Measurements from ENCODE around the gene HDAC3.

HDAC3 gene

GRCh38 chr5:141598391-141599345 is 38.0 kb downstream of the HDAC3 start:
- DNase-seq: no peak

DNA sequence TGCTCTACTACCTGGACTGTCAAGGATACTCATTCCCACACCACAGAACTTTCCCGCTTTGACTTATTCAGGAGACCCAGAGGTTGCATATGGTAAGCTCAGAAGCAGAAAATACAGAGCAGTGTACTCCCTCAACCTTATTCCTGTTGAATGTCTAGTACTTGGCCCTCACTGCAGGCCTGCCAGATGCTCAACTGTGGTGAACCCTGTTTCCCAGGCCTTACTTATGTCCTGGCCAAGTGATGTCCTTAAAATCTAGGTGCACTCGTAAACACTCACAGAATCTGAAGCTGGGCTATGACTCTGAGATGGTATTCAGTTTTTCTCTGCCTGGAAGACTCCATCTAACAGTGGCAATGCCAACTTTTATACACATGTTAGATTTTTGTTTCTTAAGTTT is 38.8 kb downstream of the HDAC3 start:
- DNase-seq: no peak

GRCh38 chr5:141597394-141597793 is 39.3 kb downstream of the HDAC3 start:
- DNase-seq: no peak

GRCh38 chr5:141596867-141597266 is 39.8 kb downstream of the HDAC3 start:
- no peak for DNase-seq

GRCh38 chr5:141590127-141590526 is 46.5 kb downstream of the HDAC3 start:
- DNase-seq: no peak

DNA sequence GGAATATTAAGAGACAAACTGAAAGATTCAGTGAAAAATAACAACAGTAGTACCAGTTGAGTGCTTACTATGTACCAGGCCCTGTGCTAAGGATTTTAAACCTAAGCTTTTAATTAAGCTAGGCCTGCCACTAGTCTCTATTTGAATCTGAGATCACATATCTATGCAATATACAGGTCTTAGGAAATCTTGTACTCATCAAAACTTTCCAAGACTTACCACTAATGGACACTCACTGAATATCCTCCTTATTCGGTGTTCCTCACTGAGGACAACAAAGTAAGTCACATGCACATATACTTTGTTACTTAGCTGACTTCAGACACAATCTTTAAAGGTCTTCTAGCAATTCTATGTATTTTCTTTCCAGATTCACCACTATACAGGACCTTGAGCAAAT is 50.4 kb downstream of the HDAC3 start:
- DNase-seq: no peak

DNA sequence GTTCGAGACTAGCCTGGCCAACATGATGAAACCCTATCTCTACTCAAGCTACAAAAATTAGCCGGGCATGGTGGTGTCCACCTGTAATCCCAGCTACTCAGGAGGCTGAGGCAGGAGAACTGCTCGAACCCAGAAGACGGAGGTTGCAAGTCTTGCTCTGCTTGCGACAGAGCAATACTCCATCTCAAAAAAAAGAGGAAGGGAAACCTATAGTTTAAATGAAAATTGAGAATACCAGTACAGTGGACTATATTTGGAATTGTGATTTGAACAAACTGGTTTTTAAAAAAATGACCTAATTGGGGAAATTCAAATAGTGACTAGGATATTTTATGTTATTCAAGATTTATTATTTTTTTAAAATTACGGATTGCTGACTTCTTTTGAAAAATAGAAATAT is 51.1 kb downstream of the HDAC3 start:
- DNase-seq: no peak

DNA sequence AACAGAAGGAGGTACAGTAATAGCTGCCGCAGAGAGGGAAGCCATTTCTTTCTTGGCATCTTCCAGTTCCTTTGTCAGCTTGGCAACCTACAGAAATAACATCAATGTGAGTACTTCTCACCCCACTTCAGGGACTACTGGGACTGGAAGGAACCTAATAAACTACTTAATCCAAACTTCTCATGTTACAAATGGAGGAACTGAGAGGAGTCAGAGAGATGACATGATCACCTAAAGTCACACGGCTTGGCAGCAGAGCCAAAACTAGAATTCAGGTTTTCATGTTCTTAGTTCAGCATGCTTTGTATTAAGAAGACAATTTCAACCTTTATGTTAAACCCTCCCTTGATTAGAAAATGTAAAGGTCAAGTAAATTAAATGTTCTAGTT is 62.5 kb downstream of the HDAC3 start:
- DNase-seq: no peak

DNA sequence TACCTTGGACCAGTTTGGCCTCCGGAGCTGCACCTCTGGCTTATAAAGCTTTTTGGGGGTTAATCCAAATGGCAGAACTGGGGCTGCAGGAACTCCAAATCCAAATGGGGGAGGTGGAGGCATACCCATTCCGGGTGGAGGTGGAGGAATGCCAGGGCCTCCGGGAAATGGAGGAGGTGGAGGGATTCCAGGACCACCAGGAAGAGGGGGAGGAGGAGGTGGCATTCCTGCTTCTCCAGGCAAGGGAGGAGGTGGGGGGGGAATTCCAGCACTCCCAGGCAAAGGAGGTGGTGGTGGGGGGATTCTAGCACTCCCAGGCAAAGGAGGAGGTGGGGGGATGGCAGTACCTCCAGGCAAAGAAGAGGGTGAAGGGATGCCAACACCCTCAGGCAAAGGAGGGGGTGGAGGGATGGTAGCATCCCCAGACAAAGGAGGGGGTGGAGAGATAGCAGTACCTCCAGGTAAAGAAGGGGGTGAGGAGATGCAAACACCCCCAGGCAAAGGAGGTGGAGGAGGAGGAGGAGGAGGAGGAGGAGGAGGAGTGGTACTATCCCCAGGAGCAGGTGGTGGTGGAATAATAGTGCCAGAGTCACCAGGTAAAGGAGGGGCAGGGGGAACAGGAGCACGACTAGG is 63.0 kb downstream of the HDAC3 start:
- DNase-seq: no peak

All from NCI-H187 treated with DMSO at 0.1 percent for 48 hours (cell line).